Esophagus muscularis mucosa (tissue), 3 donors: ENCODE data around the gene KLF16.

Experiments used
- CTCF ChIP-seq, 3 experiments: fragments of 200-600 bp in 2 of 3; fragments of 450-650 bp in 1 of 3; sonication (generic) in 2 of 3; IDR thresholded peaks; one replicate each; pipeline ENCODE4 v1.5.1; 2017 to 2019; ENCODE audit warnings: antibody characterized with exemption in 3 of 3, mild to moderate bottlenecking in 2 of 3, moderate library complexity in 1 of 3
- POLR2AphosphoS5 ChIP-seq, 2 donors: sonication (generic); formaldehyde crosslinking; IDR thresholded peaks; one replicate each; pipeline ENCODE4 v1.6.1; 2017; ENCODE audit warnings: antibody characterized with exemption in 2 of 2

- TF ChIP-seq POLR2AphosphoS5 (IDR thresholded peaks at IDR 0.05), result no peak
- TF ChIP-seq CTCF (IDR thresholded peaks at IDR 0.05), result peak; percentile 88 to 92 (median 89)
These were observed 37.3 kb downstream of the KLF16 start for GRCh38 chr19:1825909-1826556.
